ENCODE results near the gene EPB41L4B. TPM values are rescaled to one million over a fixed set of nuclear protein-coding genes. Genes with fewer than 3 reads are reported as not detected.

EPB41L4B gene
- total RNA-seq: under 0.01 and 0.09 TPM in 2 replicates

GRCh38 chr9:109320742-109321448 lies at the start of gene EPB41L4B:
EPB41L4B (minus strand) TSS chr9:109321059; CDS start chr9:109320446, 613 bp downstream.

DNA sequence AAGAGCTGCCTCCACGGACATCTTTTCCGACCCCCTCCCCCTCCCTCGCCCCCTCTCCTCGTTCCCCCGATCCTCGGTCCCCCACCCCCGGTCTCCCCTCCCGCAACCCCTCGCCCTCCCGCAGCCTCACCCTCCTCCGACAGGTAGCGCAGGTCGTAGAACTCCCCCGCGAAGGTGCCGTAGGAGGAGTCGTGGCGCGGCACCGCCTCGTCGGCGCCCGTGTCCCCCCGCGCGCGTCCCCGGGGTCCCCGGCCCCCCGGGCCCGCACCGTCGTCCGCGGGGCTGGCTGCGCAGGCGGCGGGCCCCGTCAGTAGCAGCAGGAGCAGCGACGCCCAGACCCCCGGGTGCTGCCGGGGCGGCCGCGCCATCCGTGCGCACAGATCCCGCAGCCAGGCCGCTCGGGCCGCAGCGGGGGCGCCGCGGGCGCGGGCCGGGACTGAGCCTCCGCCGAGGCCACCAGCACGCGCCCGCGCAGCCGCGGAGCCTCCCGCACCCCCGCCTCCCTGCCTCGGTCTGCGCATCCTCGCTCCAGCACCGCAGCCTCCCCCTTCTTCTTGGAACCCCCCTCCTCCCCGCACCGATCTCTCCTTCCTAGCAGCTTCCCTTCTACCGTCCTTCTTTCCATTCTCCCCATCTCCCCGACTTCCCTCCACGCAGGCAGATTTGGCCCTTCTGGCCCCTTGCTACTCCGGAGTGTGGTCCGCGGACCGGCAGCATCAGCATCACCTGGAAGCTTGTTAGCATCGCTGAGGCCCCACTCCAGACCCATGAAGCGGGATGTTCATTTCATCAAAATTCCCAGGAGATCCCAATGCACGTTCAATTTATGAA lies 153.9 kb downstream of the EPB41L4B start, which contains the start of gene FRRS1L:
FRRS1L (minus strand) TSS at position 479 of the 831 bp plus-strand sequence; CDS start at position 368, 111 bp downstream.

Other genes with a start within 250 kb of the EPB41L4B start
- 30.2 and 37.0 TPM in 2 replicates for gene TMEM245, start 201.1 kb downstream of the EPB41L4B start, total RNA-seq
- gene FRRS1L, start 153.8 kb downstream of the EPB41L4B start, total RNA-seq: 0.09 and 0.14 TPM in 2 replicates
- under 0.01 and 0.57 TPM in 2 replicates for gene PTPN3, start 177.2 kb upstream of the EPB41L4B start, total RNA-seq